KMS-11 (cell line): ENCODE measurements around the gene SLC25A11.

ENCODE experiments used
- H2AFZ ChIP-seq: fragments of 200-600 bp; sonication (generic); 2 replicates; pipeline ENCODE4 v1.6.1; 2016; ENCODE audit warnings: antibody characterized with exemption, mixed run types, low read depth
- H3K27ac ChIP-seq: fragments of 200-600 bp; sonication (generic); 2 replicates; pipeline ENCODE4 v1.6.1; 2016; ENCODE audit warnings: mild to moderate bottlenecking, mixed run types
- H3K27me3 ChIP-seq: fragments of 200-600 bp; sonication (generic); 2 replicates; pipeline ENCODE4 v1.6.1; 2017; ENCODE audit warnings: mild to moderate bottlenecking, low read depth, mixed run types, moderate library complexity; ENCODE audit not compliant: insufficient read depth
- H3K36me3 ChIP-seq: fragments of 200-600 bp; sonication (generic); 2 replicates; pipeline ENCODE4 v1.6.1; 2017; ENCODE audit warnings: mild to moderate bottlenecking, mixed run types; ENCODE audit not compliant: insufficient read depth
- H3K4me1 ChIP-seq: fragments of 200-600 bp; sonication (generic); 2 replicates; pipeline ENCODE4 v1.6.1; 2016; ENCODE audit warnings: mild to moderate bottlenecking, low read depth, mixed run types; ENCODE audit not compliant: poor library complexity, severe bottlenecking
- H3K4me2 ChIP-seq: fragments of 200-600 bp; sonication (generic); 2 replicates; pipeline ENCODE4 v1.7.0; 2016; ENCODE audit warnings: mild to moderate bottlenecking, mixed run types
- H3K4me3 ChIP-seq: fragments of 200-600 bp; sonication (generic); IDR thresholded peaks from 2 replicates; pipeline ENCODE4 v1.6.1; 2017; ENCODE audit warnings: low read depth, low read length, mixed read lengths; ENCODE audit not compliant: insufficient read depth
- H3K79me2 ChIP-seq: fragments of 200-600 bp; sonication (generic); 2 replicates; pipeline ENCODE4 v1.6.1; 2016; ENCODE audit warnings: low read depth, mixed run types; ENCODE audit not compliant: insufficient read depth
- H3K9ac ChIP-seq: fragments of 200-600 bp; sonication (generic); 2 replicates; pipeline ENCODE4 v1.6.1; 2016; ENCODE audit warnings: mild to moderate bottlenecking, mixed run types
- H4K20me1 ChIP-seq: fragments of 200-600 bp; sonication (generic); 2 replicates; pipeline ENCODE4 v1.6.1; 2016; ENCODE audit warnings: mild to moderate bottlenecking, mixed run types; ENCODE audit not compliant: insufficient read depth
- CTCF ChIP-seq: fragments of 200-600 bp; sonication (generic); conservative IDR thresholded peaks from 2 replicates; pipeline ENCODE4 v1.6.1; 2017; ENCODE audit warnings: low read depth, mild to moderate bottlenecking, antibody characterized with exemption, low read length, moderate library complexity, mixed read lengths

The SLC25A11 gene

GRCh38 chr17:4897198-4897687 lies 42.6 kb downstream of the SLC25A11 start:
- Histone ChIP-seq H3K9ac (no peak overlapping the region), H3K4me3 (no peak overlapping the region), H3K27ac (no peak overlapping the region), H3K4me2 (no peak overlapping the region), H3K79me2 (no peaks in the 10 kb centered on the region), H4K20me1 (no peaks in the 10 kb centered on the region), H2AFZ (no peak overlapping the region), H3K27me3 (no peaks in the 10 kb centered on the region), H3K4me1 (no peaks in the 10 kb centered on the region), H3K36me3 (no peaks in the 10 kb centered on the region)
- no peak for TF ChIP-seq CTCF

GRCh38 chr17:4896332-4897197 lies 43.3 kb downstream of the SLC25A11 start:
- no peaks in the 10 kb centered on the region for H3K27me3 ChIP-seq
- H3K27ac ChIP-seq: no peak overlapping the region
- no peak overlapping the region for H3K4me3 ChIP-seq
- H3K4me2 ChIP-seq: no peak overlapping the region
- no peaks in the 10 kb centered on the region for H3K36me3 ChIP-seq
- no peaks in the 10 kb centered on the region for H3K4me1 ChIP-seq
- no peaks in the 10 kb centered on the region for H4K20me1 ChIP-seq
- H3K79me2 ChIP-seq: no peaks in the 10 kb centered on the region
- H3K9ac ChIP-seq: no peak overlapping the region
- TF ChIP-seq CTCF: no peak
- H2AFZ ChIP-seq: no peak overlapping the region

GRCh38 chr17:4895657-4896331 lies 44.1 kb downstream of the SLC25A11 start:
- Histone ChIP-seq H3K27ac (no peak overlapping the region), H3K4me2 (no peak overlapping the region), H3K9ac (no peak overlapping the region), H3K79me2 (no peaks in the 10 kb centered on the region), H2AFZ (no peak overlapping the region), H3K36me3 (no peaks in the 10 kb centered on the region), H3K27me3 (no peaks in the 10 kb centered on the region), H3K4me1 (no peaks in the 10 kb centered on the region), H3K4me3 (no peak overlapping the region), H4K20me1 (no peaks in the 10 kb centered on the region)
- TF ChIP-seq CTCF: no peak

- H3K4me3 ChIP-seq: no peak overlapping the region
- H3K27ac ChIP-seq: no peak overlapping the region
- H3K4me1 ChIP-seq: no peaks in the 10 kb centered on the region
- no peak overlapping the region for H3K4me2 ChIP-seq
- no peak overlapping the region for H3K9ac ChIP-seq
- TF ChIP-seq CTCF: no peak
- no peaks in the 10 kb centered on the region for H3K27me3 ChIP-seq
- no peaks in the 10 kb centered on the region for H3K36me3 ChIP-seq
- no peaks in the 10 kb centered on the region for H4K20me1 ChIP-seq
- no peaks in the 10 kb centered on the region for H3K79me2 ChIP-seq
- H2AFZ ChIP-seq: no peak overlapping the region
Observed at GRCh38 chr17:4895121-4895520, 44.7 kb downstream of the SLC25A11 start.
